HepG2 (cell line): ENCODE data around the gene DNMT3B. TPM values are rescaled to one million over a fixed set of nuclear protein-coding genes. Genes with fewer than 3 reads are reported as not detected.

Experiments
- ATM ChIP-seq: fragments of 450-650 bp; IDR thresholded peaks from 2 replicates; pipeline ENCODE4 v1.7.1; 2017; ENCODE audit warnings: mild to moderate bottlenecking, borderline replicate concordance
- BORCS8-MEF2B ChIP-seq: sonication (generic); formaldehyde crosslinking; IDR thresholded peaks from 2 replicates; pipeline ENCODE4 v1.8.0; 2022; ENCODE audit warnings: mild to moderate bottlenecking, missing genetic modification reagents
- FOSL1 ChIP-seq: sonication (generic); formaldehyde crosslinking; IDR thresholded peaks from 2 replicates; pipeline ENCODE4 v1.9.0; 2021; ENCODE audit warnings: missing genetic modification reagents, borderline replicate concordance
- GTF3A ChIP-seq: sonication (generic); formaldehyde crosslinking; conservative IDR thresholded peaks from 2 replicates; pipeline ENCODE4 v1.4.0; 2020; ENCODE audit warnings: mild to moderate bottlenecking, missing genetic modification reagents
- LRRFIP1 ChIP-seq: sonication (generic); formaldehyde crosslinking; conservative IDR thresholded peaks from 2 replicates; pipeline ENCODE4 v1.4.0; 2020; ENCODE audit warnings: missing genetic modification reagents
- MAFG ChIP-seq: sonication (generic); formaldehyde crosslinking; IDR thresholded peaks from 2 replicates; pipeline ENCODE4 v1.5.1; 2020; ENCODE audit warnings: mild to moderate bottlenecking, missing genetic modification reagents
- MED13 ChIP-seq: sonication (generic); formaldehyde crosslinking; IDR thresholded peaks from 2 replicates; pipeline ENCODE4 v1.5.0; 2020; ENCODE audit warnings: missing genetic modification reagents
- MYPOP ChIP-seq: sonication (generic); formaldehyde crosslinking; IDR thresholded peaks from 2 replicates; pipeline ENCODE4 v1.8.1; 2023; ENCODE audit warnings: mild to moderate bottlenecking, moderate library complexity, missing genetic modification reagents
- NR0B2 ChIP-seq: sonication (generic); formaldehyde crosslinking; IDR thresholded peaks from 2 replicates; pipeline ENCODE4 v1.4.0; 2020; ENCODE audit warnings: mild to moderate bottlenecking, missing genetic modification reagents
- PRDM4 ChIP-seq: sonication (generic); formaldehyde crosslinking; IDR thresholded peaks from 2 replicates; pipeline ENCODE4 v1.9.0; 2021; ENCODE audit warnings: missing genetic modification reagents, borderline replicate concordance
- RAD51 ChIP-seq: fragments of 450-650 bp; IDR thresholded peaks from 2 replicates; pipeline ENCODE4 v1.6.1; 2016; ENCODE audit warnings: borderline replicate concordance
- SALL1 ChIP-seq: sonication (generic); formaldehyde crosslinking; IDR thresholded peaks from 2 replicates; pipeline ENCODE4 v1.8.0; 2022; ENCODE audit warnings: mild to moderate bottlenecking, missing genetic modification reagents
- TRAFD1 ChIP-seq: sonication (generic); formaldehyde crosslinking; IDR thresholded peaks from 2 replicates; pipeline ENCODE4 v1.5.1; 2020; ENCODE audit warnings: missing genetic modification reagents, mild to moderate bottlenecking, borderline replicate concordance
- ZKSCAN8 ChIP-seq: IDR thresholded peaks from 2 replicates; pipeline ENCODE4 v1.6.1; 2016; ENCODE audit warnings: borderline replicate concordance, missing genetic modification reagents, missing compliant biosample characterization
- ZNF562 ChIP-seq: sonication (generic); formaldehyde crosslinking; IDR thresholded peaks from 2 replicates; pipeline ENCODE4 v1.8.0; 2022; ENCODE audit warnings: missing genetic modification reagents, borderline replicate concordance
- ZNF766 ChIP-seq: sonication (generic); formaldehyde crosslinking; IDR thresholded peaks from 2 replicates; pipeline ENCODE4 v1.5.0; 2020; ENCODE audit warnings: missing genetic modification reagents, borderline replicate concordance
- ZNF770 ChIP-seq: sonication (generic); formaldehyde crosslinking; IDR thresholded peaks from 2 replicates; pipeline ENCODE4 v1.5.0; 2020; ENCODE audit warnings: mild to moderate bottlenecking, missing genetic modification reagents
- ZZZ3 ChIP-seq: sonication (generic); formaldehyde crosslinking; IDR thresholded peaks from 2 replicates; pipeline ENCODE4 v1.4.0; 2020; ENCODE audit warnings: missing genetic modification reagents, mild to moderate bottlenecking, borderline replicate concordance
- polyA plus RNA-seq, 8 experiments: library from polyadenylated mRNA; depleted of rRNA in 3 of 8; stranded (reverse) in 7 of 8; unstranded in 1 of 8; fragments of >200 nt; fragmentation: Illumina TruSeq in 4 of 8; extraction: Trizol in 4 of 8; gene quantifications; 2 replicates each; pipeline versions ENCODE4 v1.2.1 to v1.2.3, GENCODE V29; 2011 to 2016; ENCODE audit warnings: low read depth in 4 of 8, missing spikeins in 1 of 8, mixed read lengths in 1 of 8; ENCODE audit not compliant: insufficient read depth in 1 of 8
- total RNA-seq, 5 experiments: library from RNA; depleted of rRNA; stranded (reverse); fragments of >200 nt; fragmentation: Illumina TruSeq; extraction: Trizol; gene quantifications; 2 replicates each; pipeline ENCODE4 v1.2.3, GENCODE V29; 2016; ENCODE audit warnings: low read depth in 1 of 5

Gene DNMT3B
- total and polyA plus RNA-seq, 2 of the 13 experiments (the other 11 are each of a cell fraction or from before 2014, with no cell fraction given): 3.8 to 13.9 TPM

GRCh38 chr20:32775336-32775991, 13.3 kb downstream of the DNMT3B start (continued):
- TF ChIP-seq GTF3A (CRISPR knock-in tag) (0 out of 2 replicates have a peak, but pooled peaks have one; percentile 18), NR0B2 (CRISPR knock-in tag) (peak; percentile 38; the same call in 1 of the 2 replicates), PRDM4 (no peak), ZNF766 (CRISPR knock-in tag) (no peak), SALL1 (CRISPR knock-in tag) (no peak), ZKSCAN8 (no peak), LRRFIP1 (no peak), ZNF770 (no peak), ZNF562 (CRISPR knock-in tag) (no peak), MED13 (no peak), ZZZ3 (CRISPR knock-in tag) (no peak), MYPOP (CRISPR knock-in tag) (no peak), MAFG (no peak), BORCS8-MEF2B (no peak), RAD51 (no peak), ATM (no peak), TRAFD1 (CRISPR knock-in tag) (no peak), FOSL1 (no peak)
